Fibroblast of skin of abdomen (primary cell): ENCODE measurements around the gene FRAS1.
"Not testable (repeated sequence)": the region's sequence is repeated elsewhere in the genome, so short reads cannot be mapped to it uniquely, and the experiment has no call there.

Source experiments
- DNase-seq: peaks from one replicate; pipeline ENCODE4 v3.0.0-alpha.2; 2013

Gene FRAS1

DNA sequence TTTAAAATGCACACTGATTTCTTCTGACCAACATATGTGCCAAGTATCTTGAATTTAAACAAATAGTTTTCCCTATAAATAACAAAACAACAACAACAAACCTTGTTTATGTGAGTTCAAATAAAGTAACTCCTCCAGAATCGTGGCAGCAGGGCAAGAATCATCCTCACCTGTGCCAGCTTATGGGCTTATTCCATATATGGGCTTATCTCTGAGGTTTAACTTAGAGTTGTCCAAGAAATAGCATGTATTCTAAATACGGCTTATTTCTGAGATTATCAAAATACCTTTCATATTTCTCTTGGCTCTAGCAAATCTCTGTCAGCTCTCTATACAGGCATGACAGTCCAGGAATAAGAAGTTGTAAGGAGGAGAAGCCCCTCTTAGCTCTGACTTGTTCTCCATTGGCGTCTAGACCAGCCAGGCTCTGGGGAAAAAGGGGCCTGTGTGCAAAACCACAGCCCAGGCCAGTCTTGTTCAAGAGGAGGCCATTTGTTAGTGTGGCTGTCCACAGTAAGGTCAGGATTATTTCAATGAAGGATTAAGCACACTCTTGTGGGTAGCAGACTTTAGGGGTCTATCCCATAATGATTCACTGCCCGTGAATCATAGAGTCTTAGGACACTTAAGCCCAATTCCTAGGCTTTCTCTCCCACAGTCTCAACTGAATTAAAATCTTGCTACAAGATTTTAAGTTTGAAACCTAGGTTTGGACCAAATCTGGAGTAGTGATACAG, 63.2 kb downstream of the FRAS1 start:
- DNase-seq = no peak

- DNase-seq = no peak
Measured at GRCh38 chr4:78121338-78121904, 64.3 kb downstream of the FRAS1 start.

GRCh38 chr4:78125834-78126331, 68.8 kb downstream of the FRAS1 start:
- DNase-seq = not testable (repeated sequence)

- DNase-seq = no peak
Measured at GRCh38 chr4:78129383-78130108, 72.4 kb downstream of the FRAS1 start.

- peak; percentile 75 for DNase-seq
Measured at GRCh38 chr4:78131403-78131802, 74.3 kb downstream of the FRAS1 start.

DNA sequence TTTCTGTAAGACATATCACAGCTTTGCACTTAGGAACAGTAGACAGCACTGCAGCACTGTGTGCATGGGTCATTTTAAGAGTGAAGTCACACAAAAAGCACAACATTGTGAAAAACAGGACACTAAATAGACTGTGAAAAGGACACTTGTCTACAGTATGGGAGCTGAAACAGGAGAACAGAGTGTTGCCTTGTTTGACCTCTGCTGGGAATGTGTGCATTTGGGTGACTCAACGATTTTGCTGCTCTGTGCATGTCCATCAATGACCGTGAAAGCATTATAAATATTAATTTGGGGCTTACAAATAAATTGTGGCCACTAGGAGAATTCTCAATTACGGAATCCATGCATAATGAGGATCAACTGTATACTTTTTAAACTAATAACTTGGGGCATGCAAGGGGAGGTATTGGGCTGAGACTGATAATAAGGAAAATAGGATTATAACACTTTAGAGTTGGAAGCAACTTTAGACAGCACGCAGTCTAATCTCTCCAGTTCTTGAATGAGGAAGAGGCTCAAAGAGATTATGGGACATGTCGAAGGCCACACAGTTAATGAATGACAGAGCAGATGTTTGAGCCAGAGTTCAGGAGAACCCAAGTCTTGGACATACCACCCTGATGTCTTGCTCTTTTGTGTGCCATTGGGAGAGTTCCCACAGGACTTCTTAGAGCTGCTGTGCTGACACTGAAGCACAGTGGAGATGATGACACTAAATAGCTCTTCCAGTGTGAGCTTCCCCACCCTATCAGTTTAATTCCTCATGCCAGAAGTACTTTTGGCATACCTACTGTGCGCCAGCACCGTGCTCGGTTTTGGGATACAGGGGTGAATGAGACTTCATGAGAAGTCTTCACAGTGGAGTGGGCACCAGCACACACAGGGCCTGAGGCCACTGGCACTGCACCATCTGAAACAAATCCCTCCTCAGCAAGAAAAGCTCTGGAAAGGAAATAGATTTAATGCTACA, 79.3 kb downstream of the FRAS1 start:
- peak; percentile 16 for DNase-seq

GRCh38 chr4:78137532-78137931, 80.4 kb downstream of the FRAS1 start:
- no peak for DNase-seq

DNA sequence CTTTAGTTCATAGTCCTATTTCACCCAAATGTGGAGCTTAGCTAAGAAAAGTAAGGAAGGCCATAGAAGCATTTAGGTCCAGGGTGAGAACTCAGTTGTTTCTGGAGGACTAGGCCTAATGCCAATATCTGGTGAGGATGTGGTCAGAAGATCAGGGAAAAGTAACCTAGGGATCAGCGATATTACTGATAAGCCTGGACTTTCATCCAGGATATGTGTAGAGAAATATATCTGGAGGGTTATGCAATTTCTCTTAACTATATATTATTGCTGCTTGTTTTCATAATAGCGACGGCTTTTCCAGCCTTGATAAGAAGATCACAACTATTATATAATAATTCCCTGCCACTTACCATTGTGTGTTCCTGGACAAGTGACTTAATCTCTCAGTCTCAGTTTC, 81.1 kb downstream of the FRAS1 start:
- no peak for DNase-seq

GRCh38 chr4:78143634-78144033, 86.5 kb downstream of the FRAS1 start:
- no peak for DNase-seq

- no peak for DNase-seq
Measured at GRCh38 chr4:78145008-78145407, 87.9 kb downstream of the FRAS1 start.

DNA sequence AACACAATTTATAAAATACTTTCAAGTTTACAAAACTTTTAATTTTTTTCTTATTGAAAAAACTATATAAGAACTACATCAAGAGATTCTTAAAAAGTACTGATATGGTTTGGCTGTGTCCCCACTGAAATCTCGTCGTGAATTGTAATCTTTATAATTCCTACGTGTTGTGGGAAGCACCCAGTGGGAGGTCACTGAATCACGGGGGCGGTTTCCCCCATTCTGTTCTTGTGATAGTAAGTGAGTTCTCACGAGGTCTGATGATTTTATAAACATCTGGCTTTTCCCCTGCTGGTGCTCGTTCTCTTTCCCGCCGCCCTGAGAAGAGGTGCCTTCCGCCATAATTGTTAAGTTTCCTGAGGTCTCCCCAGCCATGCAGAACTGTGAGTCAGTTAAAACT, 88.5 kb downstream of the FRAS1 start:
- DNase-seq = no peak

DNA sequence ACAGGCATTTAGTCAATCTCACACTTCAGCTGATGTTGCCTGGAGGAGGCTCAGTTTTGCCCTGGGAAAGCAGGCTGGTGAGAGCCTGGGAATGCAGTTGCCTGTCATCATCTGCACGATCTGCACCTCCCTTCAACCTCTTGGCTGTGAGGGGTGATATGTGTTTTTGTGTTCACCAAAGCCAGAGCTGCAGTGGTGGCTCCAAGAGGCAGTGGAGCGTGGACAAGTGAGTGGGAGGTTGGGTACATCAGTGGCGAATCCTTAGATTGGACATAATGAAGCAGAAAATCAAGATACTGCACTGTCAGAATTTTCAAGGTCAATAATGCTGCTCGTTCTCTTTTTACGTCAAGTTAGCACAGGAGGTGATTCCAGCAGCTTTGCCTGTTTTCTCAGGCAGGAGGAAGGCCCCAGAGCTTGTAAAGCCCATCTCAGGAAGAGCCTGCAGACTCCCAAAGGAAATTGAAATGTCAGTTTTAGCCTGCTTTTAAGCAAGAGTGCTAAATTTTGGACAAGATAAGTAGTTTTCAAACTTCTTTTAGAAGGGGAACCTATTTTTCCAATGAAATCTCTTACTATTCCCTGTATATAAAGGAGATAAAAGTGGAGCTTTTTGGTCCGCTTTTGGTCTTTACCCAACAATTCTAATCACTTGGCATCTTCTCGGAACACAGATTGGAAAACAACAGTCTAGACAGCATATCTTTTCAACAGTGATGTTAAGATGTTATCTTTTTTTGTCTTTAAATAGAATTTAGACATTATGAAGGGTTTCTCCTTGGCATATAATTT, 92.8 kb downstream of the FRAS1 start:
- no peak for DNase-seq

DNA sequence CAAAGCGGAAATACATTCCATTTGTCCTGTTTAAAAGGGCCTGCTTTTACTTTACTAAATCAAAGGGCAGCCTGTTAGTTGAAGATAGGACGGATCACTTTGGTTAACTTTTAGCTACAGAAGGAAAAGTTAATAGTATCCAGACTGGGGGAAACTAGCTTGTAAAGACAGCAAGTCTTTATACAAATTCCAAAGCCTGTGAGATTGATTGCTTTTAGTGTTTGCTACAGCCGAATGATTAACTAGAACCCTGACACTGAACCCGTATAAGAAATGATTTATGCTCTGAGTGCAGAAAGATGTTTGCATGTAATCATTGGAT, 93.4 kb downstream of the FRAS1 start:
- DNase-seq = peak; percentile 18

DNA sequence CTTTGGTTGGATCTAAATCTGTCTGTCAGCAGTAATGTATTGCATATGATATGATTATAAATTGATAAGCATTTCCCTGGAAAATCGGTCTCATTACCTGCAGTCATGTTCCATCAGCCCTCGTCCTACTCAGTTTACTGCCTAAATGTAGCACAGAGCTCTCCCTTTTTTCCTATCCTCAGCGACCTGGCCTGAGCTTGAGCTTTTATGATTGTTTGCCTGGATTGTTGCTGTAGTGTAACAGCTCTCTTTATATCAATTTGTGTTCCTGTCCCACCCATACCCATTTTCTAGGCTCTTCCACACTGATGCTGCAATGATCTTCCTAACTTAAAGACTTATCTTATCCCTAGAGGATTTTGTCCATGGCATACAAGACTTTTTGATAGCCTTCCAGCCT, 95.7 kb downstream of the FRAS1 start:
- no peak for DNase-seq

- DNase-seq = no peak
Measured at GRCh38 chr4:78154972-78155590, 98.0 kb downstream of the FRAS1 start.

GRCh38 chr4:78155616-78156105, 98.5 kb downstream of the FRAS1 start:
- peak; percentile 44 for DNase-seq

DNA sequence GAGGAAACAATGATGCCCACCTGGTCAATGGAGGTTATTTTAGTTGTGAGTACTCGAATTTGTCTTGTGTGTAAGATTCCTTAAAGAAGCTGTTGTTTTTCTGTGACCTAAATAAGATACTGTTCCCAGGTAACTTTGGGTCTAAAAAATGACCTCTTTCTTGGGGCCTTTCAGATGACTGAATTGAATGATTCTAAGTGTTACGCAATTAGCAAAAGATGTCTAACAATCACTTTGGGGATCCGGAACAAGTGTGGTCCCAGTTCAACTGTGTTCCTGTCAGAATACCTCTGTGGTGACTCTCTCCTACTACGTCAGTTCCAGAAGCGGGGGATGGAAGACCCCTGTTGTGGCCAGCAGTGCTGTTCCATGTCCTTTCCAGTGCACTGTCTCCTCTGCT, 99.4 kb downstream of the FRAS1 start:
- no peak for DNase-seq

DNA sequence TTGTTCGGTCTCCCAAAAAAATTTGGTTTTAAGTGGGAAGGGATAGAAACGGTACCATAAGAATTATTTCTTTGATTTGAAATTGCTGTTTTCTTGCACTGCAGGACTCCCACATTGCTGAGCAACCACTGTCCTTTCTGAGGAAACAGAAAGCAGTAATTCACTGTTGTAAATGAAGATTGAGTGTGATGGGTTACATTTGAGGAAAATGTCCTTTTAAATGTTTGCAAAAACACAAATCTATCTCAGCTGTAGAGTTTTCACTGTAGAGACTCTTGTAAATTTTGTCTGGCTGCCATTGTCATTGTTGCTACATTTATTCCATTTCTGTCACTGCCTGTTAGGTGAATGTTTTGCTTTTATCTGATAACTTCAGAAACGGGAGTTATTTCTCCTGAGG, 105.2 kb downstream of the FRAS1 start:
- DNase-seq = no peak

- DNase-seq = no peak
Measured at GRCh38 chr4:78162821-78163220, 105.7 kb downstream of the FRAS1 start.

DNA sequence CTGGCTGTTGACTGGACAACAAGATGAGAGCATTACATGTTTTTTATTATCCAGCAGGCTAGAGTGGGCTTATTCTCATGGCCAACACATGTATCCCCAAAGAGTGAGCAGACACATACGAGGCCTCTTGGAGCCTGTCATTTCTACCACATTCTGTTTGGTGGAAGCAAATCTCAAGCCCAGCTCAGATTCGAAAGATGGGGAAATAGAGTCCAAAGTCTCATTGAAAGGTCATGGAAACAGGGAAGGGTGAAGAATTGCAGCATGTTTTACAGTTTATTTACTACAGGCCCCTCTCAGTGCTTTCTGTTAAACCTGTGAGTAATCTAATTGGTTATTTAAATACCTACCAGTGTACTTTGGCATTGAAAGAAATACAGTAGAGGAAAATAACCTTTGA, 108.6 kb downstream of the FRAS1 start:
- DNase-seq = no peak

DNA sequence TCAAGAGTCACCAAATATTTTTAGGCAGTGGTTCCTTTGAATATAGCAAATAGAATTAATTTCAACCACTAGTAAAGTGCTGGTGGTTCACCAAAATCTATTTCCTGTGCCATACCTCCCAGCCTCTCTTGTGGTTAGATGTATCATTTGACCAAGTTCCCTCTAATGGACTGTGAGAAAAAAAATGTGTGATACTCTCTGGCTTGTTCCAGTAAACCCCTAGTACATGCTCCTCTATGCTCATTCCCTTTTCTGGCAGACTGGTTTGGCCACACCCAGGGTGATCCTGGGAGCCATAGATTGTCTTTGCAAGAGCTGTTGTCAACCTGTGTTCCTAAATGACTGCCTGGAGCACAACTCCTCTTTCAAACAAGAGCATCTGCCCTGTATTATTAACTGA, 109.5 kb downstream of the FRAS1 start:
- DNase-seq = peak; percentile 9
